ENCODE measurements around the gene CREBZF. TPM values are rescaled to one million over a fixed set of nuclear protein-coding genes. Genes with fewer than 3 reads are reported as not detected.

Gene CREBZF
- total and polyA plus RNA-seq, 2 experiments from 2014 or later, result 34.8 to 82.2 TPM

DNA sequence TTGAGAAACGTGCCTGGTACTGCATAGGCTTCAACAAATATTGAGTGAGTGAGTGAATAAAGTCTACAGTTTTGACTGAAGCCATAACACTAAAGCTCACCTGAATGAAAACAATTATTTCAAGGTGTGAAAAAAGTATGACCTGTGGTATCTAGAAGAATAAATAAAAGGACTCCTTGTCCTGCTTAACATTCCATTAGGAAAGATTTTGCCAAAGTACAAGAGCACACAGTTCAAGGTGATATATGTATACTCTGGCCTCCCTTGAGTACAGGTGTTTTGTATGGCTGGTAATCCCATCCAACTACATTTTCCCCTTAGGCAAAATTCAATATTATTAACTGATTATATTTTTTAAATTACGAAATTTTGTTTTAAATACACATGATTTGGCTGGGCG lies 1.8 kb upstream of the CREBZF start:
- no peaks in the 10 kb centered on the region for H3F3A ChIP-seq (replicated peaks; ENCODE audit: low read depth)
- peaks cover 30% of the 10 kb centered on the region for H3K79me2 ChIP-seq (replicated peaks; ENCODE audit: insufficient read depth)
- no peak overlapping the region for H3K4me2 ChIP-seq
- Mint-ChIP-seq H3K4me1 (peaks cover 9% of the 10 kb centered on the region; the same call in 2 of the 3 replicates), H3K36me3 (ENCODE audit: low read depth) (peaks cover 22% of the 10 kb centered on the region), H3K27me3 (ENCODE audit: insufficient read depth, low read depth, poor library complexity) (peaks cover 16% of the 10 kb centered on the region), H3K27ac (no peak overlapping the region), H3K4me3 (no peak overlapping the region), H3K9me3 (peaks cover 12% of the 10 kb centered on the region; the same call in 2 of the 3 replicates)
- no peak for DNase-seq (ENCODE audit: low spot score)
- no peak for ATAC-seq
- peaks cover 17% of the 10 kb centered on the region for H4K20me1 ChIP-seq (replicated peaks; ENCODE audit: insufficient read depth)
- H3K4me3 ChIP-seq, result no peak overlapping the region
- H3K4me1 ChIP-seq (ENCODE audit: insufficient read depth), result 0 out of 2 replicates have a peak, but pooled peaks cover 3% of the 10 kb centered on the region
- no peak for TF ChIP-seq NANOG (IDR thresholded peaks at IDR 0.05; ENCODE audit: borderline replicate concordance)
- TF ChIP-seq ZNF114 (CRISPR knock-in tag; IDR thresholded peaks at IDR 0.05), result no peak
- TF ChIP-seq, protein P1, sequence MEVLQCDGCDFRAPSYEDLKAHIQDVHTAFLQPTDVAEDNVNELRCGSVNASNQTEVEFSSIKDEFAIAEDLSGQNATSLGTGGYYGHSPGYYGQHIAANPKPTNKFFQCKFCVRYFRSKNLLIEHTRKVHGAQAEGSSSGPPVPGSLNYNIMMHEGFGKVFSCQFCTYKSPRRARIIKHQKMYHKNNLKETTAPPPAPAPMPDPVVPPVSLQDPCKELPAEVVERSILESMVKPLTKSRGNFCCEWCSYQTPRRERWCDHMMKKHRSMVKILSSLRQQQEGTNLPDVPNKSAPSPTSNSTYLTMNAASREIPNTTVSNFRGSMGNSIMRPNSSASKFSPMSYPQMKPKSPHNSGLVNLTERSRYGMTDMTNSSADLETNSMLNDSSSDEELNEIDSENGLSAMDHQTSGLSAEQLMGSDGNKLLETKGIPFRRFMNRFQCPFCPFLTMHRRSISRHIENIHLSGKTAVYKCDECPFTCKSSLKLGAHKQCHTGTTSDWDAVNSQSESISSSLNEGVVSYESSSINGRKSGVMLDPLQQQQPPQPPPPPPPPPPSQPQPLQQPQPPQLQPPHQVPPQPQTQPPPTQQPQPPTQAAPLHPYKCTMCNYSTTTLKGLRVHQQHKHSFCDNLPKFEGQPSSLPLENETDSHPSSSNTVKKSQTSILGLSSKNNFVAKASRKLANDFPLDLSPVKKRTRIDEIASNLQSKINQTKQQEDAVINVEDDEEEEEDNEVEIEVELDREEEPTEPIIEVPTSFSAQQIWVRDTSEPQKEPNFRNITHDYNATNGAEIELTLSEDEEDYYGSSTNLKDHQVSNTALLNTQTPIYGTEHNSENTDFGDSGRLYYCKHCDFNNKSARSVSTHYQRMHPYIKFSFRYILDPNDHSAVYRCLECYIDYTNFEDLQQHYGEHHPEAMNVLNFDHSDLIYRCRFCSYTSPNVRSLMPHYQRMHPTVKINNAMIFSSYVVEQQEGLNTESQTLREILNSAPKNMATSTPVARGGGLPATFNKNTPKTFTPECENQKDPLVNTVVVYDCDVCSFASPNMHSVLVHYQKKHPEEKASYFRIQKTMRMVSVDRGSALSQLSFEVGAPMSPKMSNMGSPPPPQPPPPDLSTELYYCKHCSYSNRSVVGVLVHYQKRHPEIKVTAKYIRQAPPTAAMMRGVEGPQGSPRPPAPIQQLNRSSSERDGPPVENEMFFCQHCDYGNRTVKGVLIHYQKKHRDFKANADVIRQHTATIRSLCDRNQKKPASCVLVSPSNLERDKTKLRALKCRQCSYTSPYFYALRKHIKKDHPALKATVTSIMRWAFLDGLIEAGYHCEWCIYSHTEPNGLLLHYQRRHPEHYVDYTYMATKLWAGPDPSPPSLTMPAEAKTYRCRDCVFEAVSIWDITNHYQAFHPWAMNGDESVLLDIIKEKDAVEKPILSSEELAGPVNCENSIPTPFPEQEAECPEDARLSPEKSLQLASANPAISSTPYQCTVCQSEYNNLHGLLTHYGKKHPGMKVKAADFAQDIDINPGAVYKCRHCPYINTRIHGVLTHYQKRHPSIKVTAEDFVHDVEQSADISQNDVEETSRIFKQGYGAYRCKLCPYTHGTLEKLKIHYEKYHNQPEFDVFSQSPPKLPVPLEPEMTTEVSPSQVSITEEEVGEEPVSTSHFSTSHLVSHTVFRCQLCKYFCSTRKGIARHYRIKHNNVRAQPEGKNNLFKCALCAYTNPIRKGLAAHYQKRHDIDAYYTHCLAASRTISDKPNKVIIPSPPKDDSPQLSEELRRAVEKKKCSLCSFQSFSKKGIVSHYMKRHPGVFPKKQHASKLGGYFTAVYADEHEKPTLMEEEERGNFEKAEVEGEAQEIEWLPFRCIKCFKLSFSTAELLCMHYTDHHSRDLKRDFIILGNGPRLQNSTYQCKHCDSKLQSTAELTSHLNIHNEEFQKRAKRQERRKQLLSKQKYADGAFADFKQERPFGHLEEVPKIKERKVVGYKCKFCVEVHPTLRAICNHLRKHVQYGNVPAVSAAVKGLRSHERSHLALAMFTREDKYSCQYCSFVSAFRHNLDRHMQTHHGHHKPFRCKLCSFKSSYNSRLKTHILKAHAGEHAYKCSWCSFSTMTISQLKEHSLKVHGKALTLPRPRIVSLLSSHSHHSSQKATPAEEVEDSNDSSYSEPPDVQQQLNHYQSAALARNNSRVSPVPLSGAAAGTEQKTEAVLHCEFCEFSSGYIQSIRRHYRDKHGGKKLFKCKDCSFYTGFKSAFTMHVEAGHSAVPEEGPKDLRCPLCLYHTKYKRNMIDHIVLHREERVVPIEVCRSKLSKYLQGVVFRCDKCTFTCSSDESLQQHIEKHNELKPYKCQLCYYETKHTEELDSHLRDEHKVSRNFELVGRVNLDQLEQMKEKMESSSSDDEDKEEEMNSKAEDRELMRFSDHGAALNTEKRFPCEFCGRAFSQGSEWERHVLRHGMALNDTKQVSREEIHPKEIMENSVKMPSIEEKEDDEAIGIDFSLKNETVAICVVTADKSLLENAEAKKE (CRISPR knock-in tag; IDR thresholded peaks at IDR 0.05), result no peak
- no peak for TF ChIP-seq POLR2AphosphoS5 (IDR thresholded peaks at IDR 0.05; ENCODE audit: low read depth)
- no peak for TF ChIP-seq CREB1 (CRISPR knock-in tag; IDR thresholded peaks at IDR 0.05; ENCODE audit: low read depth)
- no peak for TF ChIP-seq EZH2phosphoT487 (IDR thresholded peaks at IDR 0.05; ENCODE audit: unreplicated experiment)
- TF ChIP-seq, protein P2, sequence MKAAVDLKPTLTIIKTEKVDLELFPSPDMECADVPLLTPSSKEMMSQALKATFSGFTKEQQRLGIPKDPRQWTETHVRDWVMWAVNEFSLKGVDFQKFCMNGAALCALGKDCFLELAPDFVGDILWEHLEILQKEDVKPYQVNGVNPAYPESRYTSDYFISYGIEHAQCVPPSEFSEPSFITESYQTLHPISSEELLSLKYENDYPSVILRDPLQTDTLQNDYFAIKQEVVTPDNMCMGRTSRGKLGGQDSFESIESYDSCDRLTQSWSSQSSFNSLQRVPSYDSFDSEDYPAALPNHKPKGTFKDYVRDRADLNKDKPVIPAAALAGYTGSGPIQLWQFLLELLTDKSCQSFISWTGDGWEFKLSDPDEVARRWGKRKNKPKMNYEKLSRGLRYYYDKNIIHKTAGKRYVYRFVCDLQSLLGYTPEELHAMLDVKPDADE (IDR thresholded peaks at IDR 0.05), result no peak
- TF ChIP-seq ZNF331 (CRISPR knock-in tag; IDR thresholded peaks at IDR 0.05; ENCODE audit: low read depth), result no peak
- TF ChIP-seq JUNB (IDR thresholded peaks at IDR 0.05; ENCODE audit: unreplicated experiment), result no peak
- TF ChIP-seq, protein P3, sequence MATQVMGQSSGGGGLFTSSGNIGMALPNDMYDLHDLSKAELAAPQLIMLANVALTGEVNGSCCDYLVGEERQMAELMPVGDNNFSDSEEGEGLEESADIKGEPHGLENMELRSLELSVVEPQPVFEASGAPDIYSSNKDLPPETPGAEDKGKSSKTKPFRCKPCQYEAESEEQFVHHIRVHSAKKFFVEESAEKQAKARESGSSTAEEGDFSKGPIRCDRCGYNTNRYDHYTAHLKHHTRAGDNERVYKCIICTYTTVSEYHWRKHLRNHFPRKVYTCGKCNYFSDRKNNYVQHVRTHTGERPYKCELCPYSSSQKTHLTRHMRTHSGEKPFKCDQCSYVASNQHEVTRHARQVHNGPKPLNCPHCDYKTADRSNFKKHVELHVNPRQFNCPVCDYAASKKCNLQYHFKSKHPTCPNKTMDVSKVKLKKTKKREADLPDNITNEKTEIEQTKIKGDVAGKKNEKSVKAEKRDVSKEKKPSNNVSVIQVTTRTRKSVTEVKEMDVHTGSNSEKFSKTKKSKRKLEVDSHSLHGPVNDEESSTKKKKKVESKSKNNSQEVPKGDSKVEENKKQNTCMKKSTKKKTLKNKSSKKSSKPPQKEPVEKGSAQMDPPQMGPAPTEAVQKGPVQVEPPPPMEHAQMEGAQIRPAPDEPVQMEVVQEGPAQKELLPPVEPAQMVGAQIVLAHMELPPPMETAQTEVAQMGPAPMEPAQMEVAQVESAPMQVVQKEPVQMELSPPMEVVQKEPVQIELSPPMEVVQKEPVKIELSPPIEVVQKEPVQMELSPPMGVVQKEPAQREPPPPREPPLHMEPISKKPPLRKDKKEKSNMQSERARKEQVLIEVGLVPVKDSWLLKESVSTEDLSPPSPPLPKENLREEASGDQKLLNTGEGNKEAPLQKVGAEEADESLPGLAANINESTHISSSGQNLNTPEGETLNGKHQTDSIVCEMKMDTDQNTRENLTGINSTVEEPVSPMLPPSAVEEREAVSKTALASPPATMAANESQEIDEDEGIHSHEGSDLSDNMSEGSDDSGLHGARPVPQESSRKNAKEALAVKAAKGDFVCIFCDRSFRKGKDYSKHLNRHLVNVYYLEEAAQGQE (IDR thresholded peaks at IDR 0.05; ENCODE audit: unreplicated experiment), result no peak
- no peak for TF ChIP-seq EZH2 (IDR thresholded peaks at IDR 0.05; ENCODE audit: low read depth, unreplicated experiment)
- no peak for TF ChIP-seq STAT1 (IDR thresholded peaks at IDR 0.05; ENCODE audit: unreplicated experiment)
- TF ChIP-seq, protein P4, sequence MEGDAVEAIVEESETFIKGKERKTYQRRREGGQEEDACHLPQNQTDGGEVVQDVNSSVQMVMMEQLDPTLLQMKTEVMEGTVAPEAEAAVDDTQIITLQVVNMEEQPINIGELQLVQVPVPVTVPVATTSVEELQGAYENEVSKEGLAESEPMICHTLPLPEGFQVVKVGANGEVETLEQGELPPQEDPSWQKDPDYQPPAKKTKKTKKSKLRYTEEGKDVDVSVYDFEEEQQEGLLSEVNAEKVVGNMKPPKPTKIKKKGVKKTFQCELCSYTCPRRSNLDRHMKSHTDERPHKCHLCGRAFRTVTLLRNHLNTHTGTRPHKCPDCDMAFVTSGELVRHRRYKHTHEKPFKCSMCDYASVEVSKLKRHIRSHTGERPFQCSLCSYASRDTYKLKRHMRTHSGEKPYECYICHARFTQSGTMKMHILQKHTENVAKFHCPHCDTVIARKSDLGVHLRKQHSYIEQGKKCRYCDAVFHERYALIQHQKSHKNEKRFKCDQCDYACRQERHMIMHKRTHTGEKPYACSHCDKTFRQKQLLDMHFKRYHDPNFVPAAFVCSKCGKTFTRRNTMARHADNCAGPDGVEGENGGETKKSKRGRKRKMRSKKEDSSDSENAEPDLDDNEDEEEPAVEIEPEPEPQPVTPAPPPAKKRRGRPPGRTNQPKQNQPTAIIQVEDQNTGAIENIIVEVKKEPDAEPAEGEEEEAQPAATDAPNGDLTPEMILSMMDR (conservative IDR thresholded peaks at IDR 0.05; ENCODE audit: low read depth in 2 of 2), result no peak
- H2AFZ ChIP-seq, result no peak overlapping the region
- peaks cover 4% of the 10 kb centered on the region; the same call in 1 of the 2 replicates for H3K36me3 ChIP-seq (ENCODE audit: insufficient read depth)
- H3K9me2 ChIP-seq (ENCODE audit: insufficient read depth), result no peaks in the 10 kb centered on the region
- peaks cover 7% of the 10 kb centered on the region; the same call in 1 of the 2 replicates for H3K27me3 ChIP-seq (ENCODE audit: insufficient read depth)
- no peak overlapping the region for H3K27ac ChIP-seq (ENCODE audit: low read depth)

Data from GM23338 (cell line).